GM18868 (cell line): Measurements from ENCODE around the gene SLC49A3.
"Not testable (repeated sequence)": the region's sequence is repeated elsewhere in the genome, so short reads cannot be mapped to it uniquely, and the experiment has no call there.

Experiments
- ATAC-seq: cut with Tn5 transposase; IDR thresholded peaks from one replicate; pipeline ENCODE4 v1.9.1; 2021; ENCODE audit warnings: mild to moderate bottlenecking, moderate library complexity; ENCODE audit not compliant: unreplicated experiment

The SLC49A3 gene

DNA sequence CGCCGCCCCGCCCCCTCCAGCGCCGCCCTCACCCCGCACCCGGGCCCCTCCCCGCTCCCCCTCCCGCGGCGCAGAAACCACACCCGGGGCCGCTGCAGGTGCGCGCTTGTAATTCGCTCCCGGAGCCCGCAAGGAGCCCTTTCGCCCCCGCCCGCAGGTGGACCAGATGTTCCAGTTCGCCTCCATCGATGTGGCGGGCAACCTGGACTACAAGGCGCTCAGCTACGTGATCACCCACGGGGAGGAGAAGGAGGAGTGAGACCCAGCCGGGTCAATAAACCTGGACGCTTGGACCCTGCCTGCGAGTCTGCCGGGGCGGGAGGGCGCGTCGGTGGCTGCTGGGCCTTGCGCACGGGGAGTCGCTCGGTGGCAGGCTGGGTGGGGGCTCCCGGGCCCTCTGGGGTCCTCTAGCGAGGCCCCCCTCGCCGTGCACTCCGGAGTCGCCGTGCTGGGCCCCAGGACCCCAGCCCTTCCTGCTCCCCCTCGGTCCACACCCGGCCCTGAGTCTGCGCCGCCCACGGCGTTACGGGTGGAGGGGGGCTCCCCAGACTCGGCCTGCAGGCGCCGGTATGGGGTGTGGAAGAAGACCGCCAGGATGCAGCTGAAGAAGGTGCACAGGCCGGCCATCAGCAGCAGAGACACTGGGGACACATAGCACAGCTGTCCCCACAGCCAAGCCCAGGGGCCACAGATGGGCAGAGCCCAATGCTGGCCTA, 7.1 kb downstream of the SLC49A3 start:
- no peak for ATAC-seq

DNA sequence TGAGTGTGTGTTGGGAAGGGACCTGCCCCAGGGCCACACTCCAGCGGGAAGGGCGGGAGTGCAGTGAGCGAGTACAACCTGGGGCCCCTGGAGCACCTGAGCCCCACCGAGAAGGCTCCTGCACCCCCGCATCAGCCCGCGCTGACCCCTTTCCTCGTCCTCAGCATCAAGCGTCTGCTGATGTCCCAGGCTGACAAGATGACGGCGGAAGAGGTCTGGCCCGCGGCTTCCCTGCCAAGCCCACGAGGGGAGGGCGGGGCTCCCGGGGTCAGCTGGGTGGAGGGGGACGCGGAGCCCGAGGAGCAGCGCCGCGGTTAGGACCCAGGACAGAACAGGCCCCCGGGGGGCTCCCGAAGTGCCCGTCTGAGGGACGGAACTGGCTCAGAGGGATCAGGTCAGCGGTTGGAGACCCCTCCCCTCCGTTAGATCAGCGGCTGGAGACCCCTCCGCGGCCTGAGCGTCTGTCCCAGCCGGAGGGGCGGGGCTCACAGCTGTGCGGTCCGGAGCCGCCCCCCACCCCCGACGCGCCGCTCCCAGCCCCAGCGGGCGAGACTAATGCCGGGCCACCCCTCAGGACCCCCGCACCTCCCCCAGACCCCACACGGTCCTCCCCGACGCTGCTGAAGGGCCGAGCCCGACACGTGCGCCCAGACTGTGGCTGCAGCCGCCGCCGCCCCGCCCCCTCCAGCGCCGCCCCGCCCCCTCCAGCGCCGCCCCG, 7.9 kb downstream of the SLC49A3 start:
- no peak for ATAC-seq

DNA sequence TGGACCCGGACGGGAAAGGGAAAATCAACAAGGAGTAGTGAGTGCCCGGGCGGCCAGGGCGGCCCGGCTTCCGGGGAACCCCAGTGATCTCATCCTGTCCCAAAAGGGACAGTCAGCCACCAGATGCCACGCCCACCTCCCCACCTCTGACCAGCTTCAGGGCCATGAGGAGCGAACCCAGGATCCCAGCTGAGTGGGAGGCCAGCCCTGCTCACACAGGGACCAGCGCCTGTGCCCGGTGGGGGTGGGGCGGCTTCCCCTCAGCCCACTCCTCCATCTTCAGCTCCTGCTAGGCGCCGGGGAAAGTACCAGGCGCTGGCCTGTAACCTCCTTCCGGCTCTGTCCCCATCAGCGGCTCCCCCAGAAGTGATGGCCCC, 8.4 kb downstream of the SLC49A3 start:
- ATAC-seq, result no peak

DNA sequence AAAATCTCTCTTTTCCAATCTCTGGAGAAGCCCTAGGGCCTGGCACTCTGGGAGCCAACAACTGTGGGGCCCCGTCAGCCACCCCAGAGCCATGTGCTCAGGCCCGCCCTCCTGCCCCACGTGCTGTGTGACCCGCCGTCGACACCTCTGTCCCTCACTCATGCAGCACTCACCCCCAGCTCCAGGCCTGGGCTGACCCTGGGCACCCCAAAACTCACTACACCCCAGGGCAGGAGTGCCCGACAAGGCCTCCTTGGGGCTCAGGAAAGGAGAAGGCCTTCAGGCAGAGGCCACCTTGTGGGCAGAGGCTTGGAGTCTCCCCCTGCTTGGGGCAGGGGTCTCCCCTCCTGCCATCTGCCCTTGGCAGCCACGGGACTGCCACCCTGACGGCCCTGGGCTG, 8.9 kb downstream of the SLC49A3 start:
- ATAC-seq, result no peak

DNA sequence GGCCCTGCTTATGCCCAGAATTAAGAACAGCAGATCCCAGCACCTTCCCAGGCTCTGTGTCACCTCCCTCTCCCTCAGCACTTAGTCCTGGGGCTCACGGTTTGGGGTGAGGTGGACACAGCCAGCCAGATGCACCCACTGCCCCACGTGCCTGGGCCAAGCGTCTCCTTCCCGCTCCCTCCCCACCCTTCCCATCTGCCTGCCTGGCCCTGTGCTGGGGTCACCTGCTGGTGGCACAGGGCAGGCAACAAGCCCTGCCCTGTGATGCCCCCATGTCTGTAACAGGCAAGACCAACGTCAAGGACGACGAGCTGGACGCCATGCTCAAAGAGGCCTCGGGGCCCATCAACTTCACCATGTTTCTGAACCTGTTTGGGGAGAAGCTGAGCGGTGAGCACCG, 9.3 kb downstream of the SLC49A3 start:
- ATAC-seq, result no peak

DNA sequence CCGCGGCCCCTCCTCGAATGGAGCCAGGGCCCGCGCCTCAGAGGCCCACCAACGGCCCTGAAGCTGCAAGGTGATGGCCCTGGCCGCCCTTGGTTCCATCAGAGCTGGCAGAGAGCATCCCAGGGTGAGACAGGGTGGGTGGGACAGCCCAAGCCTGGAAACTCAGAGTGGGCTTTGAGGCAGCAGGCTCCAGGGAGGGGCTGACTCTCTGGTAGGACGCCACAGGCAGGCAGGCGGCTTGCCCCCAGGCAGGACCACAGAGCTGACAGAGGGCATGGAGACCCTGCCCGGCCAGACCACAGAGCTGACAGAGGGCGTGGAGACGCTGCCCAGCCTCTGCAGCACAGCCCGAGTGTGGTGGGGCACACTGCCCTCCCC, 9.9 kb downstream of the SLC49A3 start:
- no peak for ATAC-seq

DNA sequence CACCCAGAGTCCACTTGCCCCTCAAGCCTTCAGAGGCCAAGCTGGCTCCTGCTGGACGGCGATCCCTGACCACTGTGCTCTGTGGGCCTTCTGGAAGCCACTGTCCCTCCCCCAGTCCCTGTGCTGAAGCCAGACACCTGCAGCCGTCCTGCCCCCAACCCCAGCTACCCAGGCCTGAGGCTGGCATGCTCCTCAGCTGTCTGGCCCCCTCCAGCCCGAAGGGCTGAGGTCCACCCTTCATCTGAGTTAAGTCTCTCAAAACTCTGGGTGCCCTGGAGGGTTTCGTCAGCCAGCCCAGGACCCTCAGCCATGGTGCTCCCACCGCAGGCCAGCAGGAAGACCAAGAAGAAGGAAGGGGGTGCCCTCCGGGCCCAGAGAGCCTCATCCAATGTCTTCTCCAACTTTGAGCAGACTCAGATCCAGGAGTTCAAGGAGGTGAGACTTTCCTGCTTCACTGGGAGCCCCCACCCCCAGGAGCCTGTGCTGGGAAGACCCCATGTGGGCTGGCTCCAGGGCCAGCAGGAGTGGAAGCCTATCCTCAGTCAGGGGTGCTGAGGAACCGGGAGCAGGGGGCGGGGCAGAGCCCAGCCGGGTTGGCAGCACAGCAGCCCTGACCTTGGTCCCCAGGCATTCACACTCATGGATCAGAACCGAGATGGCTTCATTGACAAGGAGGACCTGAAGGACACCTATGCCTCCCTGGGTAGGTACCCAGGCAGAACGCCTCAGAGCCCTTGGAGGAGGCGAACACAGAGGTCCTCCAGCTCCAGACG, 10.4 kb downstream of the SLC49A3 start:
- no peak for ATAC-seq

DNA sequence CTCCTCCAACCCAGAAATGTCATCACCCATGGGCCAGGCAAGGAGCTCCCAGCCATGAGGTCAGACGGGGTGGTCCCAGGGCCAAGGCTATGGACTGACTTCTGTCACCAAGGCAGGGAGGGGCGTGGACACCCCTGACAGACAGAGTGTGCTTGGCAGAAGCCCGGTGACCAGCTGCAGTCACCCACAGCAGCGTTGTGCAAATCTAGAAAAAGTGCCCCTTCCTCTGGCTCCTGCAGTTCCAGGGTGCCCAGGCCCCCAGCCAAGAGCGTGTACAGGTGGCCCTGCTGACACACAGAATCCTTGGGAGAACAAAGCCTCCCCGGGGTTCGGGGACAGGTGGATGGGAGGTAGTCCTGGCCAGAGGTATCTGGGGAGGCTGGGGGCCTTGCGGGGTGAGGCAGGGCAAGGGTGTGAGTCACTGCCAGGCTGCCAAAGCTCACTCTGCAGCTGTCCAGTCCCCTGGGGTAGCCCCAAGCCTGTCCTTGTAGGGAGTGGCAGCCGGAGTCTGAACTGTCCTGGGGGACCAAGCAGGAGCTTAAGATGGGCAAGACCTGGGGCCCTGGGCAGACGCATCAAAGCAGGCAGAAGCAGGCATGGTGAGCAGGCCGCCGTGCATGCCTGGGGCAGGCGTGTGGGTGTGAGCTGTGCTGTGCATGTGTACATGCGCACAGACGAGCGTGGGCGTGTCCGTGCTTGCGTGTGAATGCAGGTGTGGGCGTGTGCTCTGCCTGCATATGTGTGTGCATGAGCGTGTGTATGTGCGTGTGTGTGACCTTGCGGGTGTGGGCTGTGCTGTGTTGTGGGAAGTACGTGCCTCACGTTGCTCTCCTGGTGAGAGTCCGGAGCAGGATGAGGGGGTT, 11.3 kb downstream of the SLC49A3 start:
- ATAC-seq, result no peak

DNA sequence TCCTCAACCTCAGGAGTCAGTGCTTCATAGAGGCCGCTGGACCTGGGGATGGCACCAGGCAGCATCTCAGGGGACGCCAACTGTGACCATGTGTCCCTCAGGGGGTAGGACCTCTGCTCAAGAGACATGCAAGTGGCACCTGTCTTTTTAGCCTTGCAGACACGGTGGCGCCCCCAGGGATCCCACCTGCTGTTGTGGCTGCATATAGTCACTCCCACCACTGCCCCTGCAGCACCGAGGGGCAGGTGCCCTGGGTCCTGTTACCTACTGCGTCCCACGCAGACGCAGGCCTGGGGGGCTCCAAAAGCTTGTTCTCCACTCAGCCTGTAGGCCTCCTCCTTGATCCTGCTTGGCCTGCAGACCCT, 12.1 kb downstream of the SLC49A3 start:
- no peak for ATAC-seq

DNA sequence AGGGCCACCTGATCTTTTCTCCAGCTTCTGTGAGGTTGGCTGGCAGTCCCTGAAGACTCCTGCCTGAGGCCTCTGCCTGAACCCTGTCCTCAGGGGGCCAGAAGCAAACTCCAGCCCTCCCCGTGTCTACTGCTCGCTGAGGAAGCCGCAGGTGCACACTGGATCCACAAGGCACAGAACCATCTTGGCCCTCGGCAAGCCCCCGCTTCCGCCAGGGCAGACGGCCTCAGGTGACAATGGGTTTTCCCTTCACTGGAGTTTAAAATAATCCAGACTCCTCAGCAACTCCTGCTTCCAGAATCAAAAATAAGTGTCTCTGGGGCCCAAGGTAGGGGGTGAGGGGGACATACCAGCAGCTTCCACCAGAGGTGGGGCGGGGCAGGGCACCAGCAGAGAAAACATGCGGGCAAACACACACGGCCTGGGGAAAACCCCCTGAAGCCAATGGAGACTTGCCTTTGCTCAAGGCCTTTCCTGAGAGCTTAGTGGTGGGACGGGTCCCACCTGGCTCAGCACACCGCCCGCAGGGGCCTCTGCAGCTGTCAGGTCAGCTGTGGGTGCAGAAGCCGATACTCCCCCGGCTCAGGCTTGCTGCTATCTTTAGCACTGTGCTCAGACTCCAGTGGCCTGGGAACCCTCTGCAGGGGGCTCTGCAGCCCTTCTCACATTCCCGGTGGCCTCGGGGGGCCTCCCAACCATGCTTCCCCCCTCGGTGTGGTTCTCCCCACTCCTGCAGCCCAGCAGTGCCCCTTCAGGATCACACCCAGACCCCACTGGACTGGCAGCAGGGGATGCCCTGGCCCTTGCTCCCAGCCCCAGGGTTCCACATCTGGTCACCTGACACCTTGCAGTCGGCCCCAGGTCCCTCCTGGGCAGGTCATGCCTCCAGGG, 12.7 kb downstream of the SLC49A3 start:
- ATAC-seq, result peak; percentile 35

DNA sequence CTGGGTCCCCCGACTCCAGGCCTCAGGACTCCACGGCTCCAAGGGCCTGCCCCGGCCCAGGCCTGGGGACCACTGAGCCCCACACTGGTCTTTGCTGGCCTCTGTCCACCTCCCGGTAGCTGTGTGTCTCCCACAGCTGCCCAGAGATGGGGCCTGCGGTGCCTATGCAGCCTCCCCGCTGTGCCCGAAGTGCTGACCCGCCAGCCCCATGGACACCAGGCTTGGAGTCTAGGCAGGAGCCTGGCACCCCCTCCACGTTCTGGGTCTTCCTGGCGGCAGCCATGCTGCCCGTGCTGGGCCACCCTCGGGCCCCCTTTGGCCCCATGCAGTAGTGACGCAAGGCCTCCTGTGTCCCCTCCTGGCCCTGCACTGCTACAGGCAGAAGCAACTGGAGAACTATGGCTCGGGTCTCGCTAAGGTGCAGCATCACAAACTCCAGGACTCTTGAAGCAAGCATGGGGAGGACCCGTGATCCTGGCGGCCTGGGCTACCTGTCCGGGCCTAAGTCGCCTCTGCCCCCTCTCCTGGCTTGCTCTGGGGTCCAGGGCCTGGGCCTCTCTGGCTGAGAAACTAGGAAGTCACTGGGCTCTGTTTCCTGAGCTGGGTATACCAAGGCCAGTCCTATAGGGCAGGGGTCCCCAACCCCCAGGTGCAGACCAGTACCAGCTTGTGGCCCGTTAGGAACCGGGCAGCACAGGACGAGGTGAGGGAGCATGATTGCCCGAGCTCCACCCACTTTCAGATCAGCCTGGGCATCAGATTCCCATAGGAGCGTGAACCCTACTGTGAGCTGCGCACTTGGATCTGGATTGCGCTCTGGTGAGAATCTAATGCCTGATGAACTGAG, 13.7 kb downstream of the SLC49A3 start:
- no peak for ATAC-seq

DNA sequence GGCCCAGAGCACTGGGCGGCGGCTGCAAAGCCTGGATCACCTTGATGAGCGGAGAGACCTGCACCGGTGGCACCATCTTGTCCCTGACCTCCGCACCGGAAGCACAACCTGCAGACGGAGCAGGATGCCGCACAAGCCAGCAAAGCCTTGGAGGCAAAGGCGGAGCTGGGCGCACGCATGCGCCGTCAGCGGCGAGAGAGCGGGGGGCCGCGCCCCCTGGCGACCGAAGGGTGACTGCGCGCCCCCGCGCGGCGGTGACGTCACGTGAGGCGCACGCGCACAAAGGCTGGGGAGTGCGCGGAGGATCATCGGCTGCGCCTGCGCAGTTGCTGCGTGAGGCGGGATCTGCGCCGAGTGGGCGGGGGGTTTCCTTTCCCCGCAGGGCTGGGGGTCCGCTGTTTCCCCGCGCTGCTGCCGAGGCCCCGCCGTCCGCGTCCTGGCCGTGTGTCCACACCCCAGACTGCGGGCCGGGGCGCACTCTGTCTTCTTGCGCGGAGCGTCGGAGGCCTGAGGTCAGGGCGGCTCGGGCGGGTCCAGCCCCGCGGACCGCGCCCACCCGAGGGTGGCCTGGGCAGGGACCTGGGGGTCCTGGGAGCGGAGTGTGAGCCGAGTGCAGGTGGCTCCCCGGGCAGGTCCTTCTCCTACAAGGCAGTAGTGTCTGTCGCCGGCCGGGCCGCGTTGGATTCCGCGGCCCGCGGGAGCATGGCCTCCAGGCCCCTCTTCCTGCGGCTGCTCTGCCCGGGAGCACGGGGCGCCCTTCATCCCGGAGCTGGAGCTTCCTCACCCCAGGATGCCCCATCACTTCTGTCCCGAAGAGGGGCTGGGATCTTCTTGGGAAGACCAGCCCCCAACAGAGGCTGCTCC, 14.5 kb downstream of the SLC49A3 start, which contains the start of the genes ATP5ME and MYL5:
ATP5ME (minus strand) TSS at position 105 of the 864 bp plus-strand sequence; CDS start at position 76, 29 bp downstream.
MYL5 (plus strand) TSS at position 371 of the 864 bp plus-strand sequence. CDS start 3,485 bp downstream, outside the sequence.
- ATAC-seq, result peak; percentile 76

DNA sequence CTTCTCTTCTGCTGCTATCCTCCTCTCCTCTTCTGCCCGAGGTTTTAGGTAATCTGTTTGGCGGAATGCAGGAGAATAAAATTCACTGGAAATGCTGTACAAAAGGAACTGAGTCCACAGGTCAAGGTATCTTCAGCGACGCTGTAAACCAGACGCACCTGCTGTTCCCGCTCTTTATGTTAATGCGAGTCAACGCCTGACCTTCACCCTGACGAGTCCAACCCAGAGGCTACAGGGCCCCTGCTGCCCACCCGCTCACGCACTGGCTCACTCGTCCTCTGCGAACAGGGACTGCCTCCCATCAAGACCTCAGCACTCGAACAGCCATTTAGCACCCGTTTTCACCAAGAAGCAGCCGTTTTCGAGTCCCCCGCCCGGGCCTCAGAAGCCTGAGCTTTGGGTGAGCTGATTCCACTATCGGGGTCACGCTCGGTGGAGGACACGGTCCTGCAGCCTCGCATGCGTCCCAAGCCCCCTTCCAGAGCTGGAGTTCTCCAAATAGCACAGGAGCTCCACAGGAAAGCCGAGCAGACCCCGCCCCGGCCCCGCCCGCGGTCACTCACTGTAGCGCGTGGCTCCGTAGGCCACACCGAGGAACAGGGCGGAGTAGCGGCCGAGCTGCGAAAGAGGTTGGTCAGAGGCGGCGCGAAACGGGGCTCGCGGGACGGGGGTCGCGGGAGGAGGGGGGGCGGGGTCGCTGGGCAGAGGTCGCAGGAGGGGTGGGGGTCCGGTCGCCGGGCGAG, 15.4 kb downstream of the SLC49A3 start:
- no peak for ATAC-seq

DNA sequence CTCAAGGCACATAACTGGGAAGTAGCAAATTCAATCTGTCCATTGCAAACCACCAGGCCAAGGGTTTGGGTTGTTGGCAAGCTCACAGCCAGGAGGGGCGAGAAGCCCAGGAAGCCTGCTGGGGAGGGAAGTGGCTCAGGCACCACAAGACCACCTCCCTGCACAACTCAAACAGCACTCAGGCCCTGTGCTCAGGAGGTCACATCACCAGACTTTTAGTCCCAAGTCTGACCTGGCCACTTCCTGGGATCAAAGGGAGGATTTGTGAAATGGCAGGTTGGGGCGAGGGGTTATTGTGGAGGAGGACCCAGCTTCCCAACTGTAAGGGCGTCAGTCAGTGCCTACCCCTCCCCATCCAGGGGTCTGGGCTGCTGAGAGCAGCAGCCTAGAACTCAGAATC, 17.2 kb downstream of the SLC49A3 start:
- no peak for ATAC-seq

DNA sequence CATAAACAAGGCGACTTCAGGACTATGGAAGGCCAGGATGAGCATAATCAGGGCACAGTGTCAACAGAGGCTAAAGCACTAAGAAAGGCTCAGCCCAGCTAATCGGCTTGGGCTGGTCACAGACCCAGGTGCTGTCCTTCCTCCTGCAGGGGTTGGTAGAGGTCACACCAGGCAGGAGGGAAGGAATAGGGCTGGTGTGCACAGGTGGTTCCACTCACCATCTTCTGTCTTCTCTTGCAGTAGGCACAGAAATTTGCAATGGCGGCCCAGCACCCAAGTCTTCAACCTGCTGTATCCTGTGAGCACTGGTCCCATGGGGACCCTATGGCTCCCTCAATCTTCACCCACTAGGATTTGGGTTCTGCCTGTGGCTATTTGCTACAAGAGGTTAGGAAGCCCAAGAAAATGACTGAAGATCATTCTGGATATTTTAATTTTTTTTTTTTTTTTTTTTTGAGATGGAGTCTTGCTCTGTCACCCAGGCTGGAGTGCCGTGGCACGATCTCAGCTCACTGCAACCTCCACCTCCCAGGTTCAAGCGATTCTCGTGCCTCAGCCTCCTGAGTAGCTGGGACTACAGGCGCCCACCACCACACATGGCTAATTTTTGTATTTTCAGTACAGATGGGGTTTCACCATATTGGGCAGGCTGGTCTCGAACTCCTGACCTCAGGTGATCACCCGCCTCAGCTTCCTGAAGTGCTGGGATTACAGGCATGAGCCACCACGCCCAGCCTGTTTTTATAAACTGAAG, 19.0 kb downstream of the SLC49A3 start:
- ATAC-seq, result not testable (repeated sequence)

DNA sequence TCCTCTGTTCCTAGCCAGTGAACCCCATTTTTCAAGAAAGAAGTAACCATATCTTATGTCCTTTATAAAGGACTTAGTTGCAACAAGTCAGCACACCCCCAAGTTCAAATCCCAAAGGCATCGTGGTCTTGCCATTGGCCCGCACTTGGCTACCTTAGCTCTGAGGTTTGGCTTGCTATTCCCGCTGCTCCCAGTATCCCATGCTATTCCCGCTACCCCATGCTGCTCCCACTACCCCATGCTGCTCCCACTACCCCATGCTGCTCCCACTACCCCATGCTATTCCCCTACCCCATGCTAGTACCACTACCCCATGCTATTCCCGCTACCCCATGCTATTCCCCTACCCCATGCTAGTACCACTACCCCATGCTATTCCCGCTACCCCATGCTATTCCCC, 20.7 kb downstream of the SLC49A3 start:
- not testable (repeated sequence) for ATAC-seq

DNA sequence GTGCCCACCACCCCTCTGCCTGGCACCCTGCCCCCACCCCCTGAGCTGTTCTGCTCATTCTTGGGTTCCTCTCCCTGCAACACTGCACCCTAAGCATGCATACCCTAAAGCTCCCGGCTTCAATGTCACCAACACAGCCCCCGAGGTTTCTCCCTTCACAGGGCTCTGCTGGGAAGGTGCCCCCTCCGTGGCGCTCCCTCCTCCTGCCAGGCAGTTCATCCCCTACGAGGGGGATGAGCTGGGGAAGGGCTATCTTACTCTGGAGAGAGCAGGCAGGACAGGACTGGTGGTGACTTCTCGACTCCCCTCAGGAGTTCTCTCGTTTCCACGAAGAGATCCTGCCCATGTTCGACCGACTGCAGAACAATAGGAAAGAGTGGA, 21.4 kb downstream of the SLC49A3 start:
- ATAC-seq, result no peak
